Skeletal muscle tissue (tissue), 4 donors: ENCODE results near the gene PEX14. TPM values are rescaled to one million over a fixed set of nuclear protein-coding genes. Genes with fewer than 3 reads are reported as not detected.
"Not testable (repeated sequence)": the region's sequence is repeated elsewhere in the genome, so short reads cannot be mapped to it uniquely, and the experiment has no call there.

ENCODE experiments used
- H3K27ac ChIP-seq: one replicate; pipeline ENCODE4 v1.7.0; 2013; ENCODE audit warnings: mild to moderate bottlenecking, low read depth, low read length, inconsistent platforms
- H3K27me3 ChIP-seq, 3 donors: one replicate each; pipeline ENCODE4 v1.7.0; 2013; ENCODE audit warnings: low read length in 3 of 3; ENCODE audit not compliant: control insufficient read depth in 3 of 3, insufficient read depth in 3 of 3
- H3K36me3 ChIP-seq, 3 donors: one replicate each; pipeline ENCODE4 v1.7.0; 2013; ENCODE audit warnings: low read length in 3 of 3; ENCODE audit not compliant: control insufficient read depth in 3 of 3, insufficient read depth in 3 of 3
- H3K4me1 ChIP-seq, 3 donors: one replicate each; pipeline ENCODE4 v1.7.0; 2013; ENCODE audit warnings: low read length in 3 of 3, mild to moderate bottlenecking in 3 of 3; ENCODE audit not compliant: control insufficient read depth in 3 of 3, insufficient read depth in 3 of 3
- H3K4me3 ChIP-seq, 3 donors: one replicate each; pipeline ENCODE4 v1.7.0; 2013; ENCODE audit warnings: low read length in 3 of 3
- H3K9ac ChIP-seq, 3 donors: one replicate each; pipeline ENCODE4 v1.7.0; 2013; ENCODE audit warnings: low read length in 3 of 3, mild to moderate bottlenecking in 3 of 3, moderate library complexity in 2 of 3, low read depth in 1 of 3
- H3K9me3 ChIP-seq, 3 donors: one replicate each; pipeline ENCODE4 v1.7.0; 2013; ENCODE audit warnings: low read length in 3 of 3; ENCODE audit not compliant: control insufficient read depth in 3 of 3
- total RNA-seq: library from RNA; depleted of rRNA; stranded (reverse); fragments of >200 nt; gene quantifications from one replicate; pipeline ENCODE4 v1.2.3, GENCODE V29; 2014
- donor health status: Osteomylitis.

PEX14 gene
- total RNA-seq, 1 donor from 2014 or later, result 7.3 TPM

DNA sequence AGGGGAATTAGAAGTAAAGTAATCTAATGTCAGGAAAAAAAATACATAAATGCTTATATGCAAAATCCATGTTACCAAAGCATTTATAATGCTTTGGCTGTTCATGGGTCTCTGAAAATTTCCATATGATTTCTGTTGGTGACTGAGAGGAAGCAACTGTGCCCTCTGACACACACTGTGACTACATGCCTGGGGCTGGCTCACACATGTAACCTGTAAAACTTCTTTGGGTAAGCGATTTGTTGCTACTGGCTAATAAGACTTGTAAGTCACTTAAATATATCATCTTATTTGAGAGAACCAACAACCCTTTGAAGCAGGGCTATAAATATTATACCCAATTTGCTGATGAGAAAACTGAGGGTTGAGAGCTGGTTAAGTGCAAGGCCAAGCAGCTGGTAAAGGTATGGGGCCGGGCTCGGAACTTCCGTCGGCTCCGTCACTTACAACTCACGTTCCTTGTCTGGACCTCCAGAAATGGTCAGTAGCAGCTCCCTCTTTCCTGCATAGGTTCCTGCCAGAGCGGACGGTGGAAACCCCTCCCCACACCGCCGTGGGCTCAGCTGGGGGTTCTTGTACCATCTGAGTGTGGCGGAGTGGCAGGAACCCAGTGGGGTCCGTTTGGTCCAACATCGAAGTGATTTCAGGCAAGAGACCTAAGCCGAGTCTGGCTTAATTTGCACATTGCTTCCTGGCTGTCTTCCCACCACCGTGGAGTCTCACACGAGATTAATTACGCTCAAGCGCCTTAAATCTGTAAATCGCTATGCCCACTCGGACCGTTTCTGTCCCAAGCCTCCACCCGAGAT, 3.1 kb upstream of the PEX14 start:
- H3K36me3 ChIP-seq, result peaks cover 17 to 22% (median 22%) of the 10 kb centered on the region in 3 donors
- H3K9me3 ChIP-seq, result no peaks in the 10 kb centered on the region
- peaks cover 22 to 31% (median 24%) of the 10 kb centered on the region in 3 donors for H3K4me1 ChIP-seq
- H3K4me3 ChIP-seq, result peak overlapping the region; percentile 91 to 95 (median 93)
- H3K27ac ChIP-seq, result peak overlapping the region; percentile 39
- peak overlapping the region; percentile 73 to 87 (median 85) for H3K9ac ChIP-seq
- H3K27me3 ChIP-seq, result no peaks in the 10 kb centered on the region

DNA sequence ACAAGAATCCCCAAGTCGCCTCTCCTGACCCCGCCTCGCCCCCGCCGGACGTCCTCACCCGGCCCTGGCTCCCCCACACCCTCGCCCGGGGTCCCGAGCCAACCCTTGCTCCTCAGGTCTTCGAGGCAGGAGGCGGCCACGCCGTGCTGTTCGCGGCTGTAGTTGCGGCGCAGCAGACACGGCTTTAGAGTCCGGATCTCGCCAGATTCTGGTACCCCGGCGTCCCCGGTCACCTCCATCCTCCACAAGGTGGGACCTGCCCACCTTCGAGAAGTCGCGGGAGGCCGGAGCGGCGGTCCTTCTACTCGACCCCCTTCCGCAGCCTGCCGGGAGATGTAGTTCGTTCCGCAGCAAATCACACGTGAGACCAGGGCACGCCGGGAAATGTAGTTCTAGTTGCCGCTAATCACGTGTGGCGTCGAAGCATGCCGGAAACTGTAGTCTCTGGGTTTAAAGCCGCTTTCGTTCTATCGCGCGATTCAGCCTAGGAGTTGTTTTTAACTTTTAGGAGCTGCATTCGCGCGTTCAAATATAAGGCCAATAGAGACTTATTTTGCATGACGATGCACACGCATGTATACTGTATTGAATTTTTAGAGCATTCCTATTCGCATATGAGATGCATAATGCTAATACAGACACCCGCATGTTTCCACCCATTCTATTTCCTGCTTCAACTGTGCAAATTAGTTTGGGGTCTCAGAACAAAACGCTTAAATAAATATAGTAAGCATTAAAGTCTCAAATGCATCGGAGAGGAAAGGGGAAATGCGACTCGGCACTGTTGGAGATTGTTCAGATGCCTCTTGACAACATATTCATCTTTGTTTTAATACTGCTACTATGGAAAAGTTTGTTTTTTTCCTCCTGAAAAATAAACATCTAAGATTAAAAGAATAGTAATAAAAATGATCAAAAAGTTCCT, 2.3 kb upstream of the PEX14 start, which contains the start of gene DFFA:
DFFA (minus strand) TSS at position 310 of the 925 bp plus-strand sequence; CDS start at position 239, 71 bp downstream.
- peak within 1 kb of the TSS; percentile 39 for H3K27ac ChIP-seq
- peaks cover 22 to 34% (median 24%) of the 10 kb centered on the region in 3 donors for H3K4me1 ChIP-seq
- peak within 1 kb of the TSS; percentile 91 to 95 (median 93) for H3K4me3 ChIP-seq
- H3K9ac ChIP-seq, result peak within 1 kb of the TSS; percentile 73 to 87 (median 85)
- H3K9me3 ChIP-seq, result no peaks in the 10 kb centered on the region
- peaks cover 16 to 17% (median 16%) of the 10 kb centered on the region in 3 donors for H3K36me3 ChIP-seq
- no peaks in the 10 kb centered on the region for H3K27me3 ChIP-seq

DNA sequence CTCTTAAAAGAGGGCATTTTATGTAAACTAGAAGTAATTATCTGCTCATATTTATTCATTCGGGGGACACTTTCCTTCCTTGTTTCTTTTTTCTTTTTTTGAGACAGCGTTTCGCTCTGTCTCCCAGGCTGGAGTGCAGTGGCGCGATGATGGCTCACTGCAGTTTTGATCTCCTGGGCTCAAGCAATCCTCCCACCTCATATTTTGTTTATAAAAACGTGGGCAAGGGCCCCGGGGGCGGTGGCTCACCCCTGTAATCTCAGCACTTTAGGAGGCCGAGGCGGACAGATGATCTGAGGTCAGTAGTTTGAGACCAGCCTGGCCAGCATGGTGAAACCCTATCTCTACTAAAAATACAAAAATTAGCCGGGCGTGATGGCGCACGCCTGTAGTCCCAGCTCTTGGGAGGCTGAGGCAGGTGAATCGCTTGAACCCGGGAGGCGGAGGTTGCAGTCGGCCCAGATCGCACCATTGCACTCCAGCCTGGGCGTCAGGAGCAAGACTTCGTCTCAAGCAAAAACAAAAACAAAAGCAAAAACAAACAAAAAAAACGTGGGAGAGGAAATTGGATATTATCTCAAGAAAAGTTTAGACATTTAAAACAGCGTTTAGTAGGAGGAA, 1.5 kb upstream of the PEX14 start:
- peak overlapping the region in 1 of 3 donors; percentile 95 for H3K4me3 ChIP-seq
- no peaks in the 10 kb centered on the region for H3K27me3 ChIP-seq
- H3K27ac ChIP-seq, result no peak overlapping the region
- no peak overlapping the region for H3K9ac ChIP-seq
- peaks cover 22 to 34% (median 25%) of the 10 kb centered on the region in 3 donors for H3K4me1 ChIP-seq
- peaks cover 9 to 10% (median 10%) of the 10 kb centered on the region in 3 donors for H3K36me3 ChIP-seq
- H3K9me3 ChIP-seq, result no peaks in the 10 kb centered on the region

- peaks cover 22 to 34% (median 25%) of the 10 kb centered on the region in 3 donors for H3K4me1 ChIP-seq
- H3K9me3 ChIP-seq, H3K36me3 ChIP-seq, H3K27me3 ChIP-seq, H3K27ac ChIP-seq: not testable (repeated sequence)
- peak overlapping the region; percentile 88 to 94 (median 90) for H3K4me3 ChIP-seq
- peak overlapping the region in 1 of 3 donors; percentile 90 for H3K9ac ChIP-seq
Observed at GRCh38 chr1:10474309-10474612, 489 bp upstream of the PEX14 start.

DNA sequence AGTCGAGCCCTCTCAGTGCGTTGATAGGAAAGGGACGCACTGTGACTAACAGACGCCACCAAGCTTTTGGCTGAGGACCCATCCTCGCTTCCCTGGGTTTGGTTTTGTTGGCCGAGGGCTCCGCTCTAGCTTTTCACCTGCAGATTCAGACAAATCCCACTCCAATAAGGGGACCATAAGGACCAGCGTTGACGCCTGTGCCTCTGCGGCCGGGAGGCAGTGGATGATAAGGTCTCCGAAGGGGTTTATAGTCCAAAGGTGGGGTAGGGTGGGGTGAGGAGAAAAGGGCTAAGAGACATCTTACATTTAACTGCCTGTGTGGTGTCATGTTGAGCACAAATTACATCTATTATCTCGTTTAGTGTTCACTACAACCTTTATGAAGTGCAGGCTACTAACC, 760 bp downstream of the PEX14 start:
- H3K27ac ChIP-seq, result peak overlapping the region; percentile 28
- no peaks in the 10 kb centered on the region for H3K27me3 ChIP-seq
- H3K9me3 ChIP-seq, result no peaks in the 10 kb centered on the region
- H3K4me3 ChIP-seq, result peak overlapping the region; percentile 88 to 94 (median 90)
- no peaks in the 10 kb centered on the region for H3K36me3 ChIP-seq
- peak overlapping the region; percentile 85 to 90 (median 86) for H3K9ac ChIP-seq
- peaks cover 22 to 34% (median 25%) of the 10 kb centered on the region in 3 donors for H3K4me1 ChIP-seq

- H3K27me3 ChIP-seq, result no peaks in the 10 kb centered on the region
- peaks cover 12 to 20% (median 16%) of the 10 kb centered on the region in 3 donors for H3K4me1 ChIP-seq
- H3K4me3 ChIP-seq, result no peak overlapping the region
- H3K9ac ChIP-seq, result no peak overlapping the region
- no peaks in the 10 kb centered on the region for H3K9me3 ChIP-seq
- no peaks in the 10 kb centered on the region for H3K36me3 ChIP-seq
- no peak overlapping the region for H3K27ac ChIP-seq
Observed at GRCh38 chr1:10479296-10479695, 4.5 kb downstream of the PEX14 start.

GRCh38 chr1:10480614-10481013, 5.9 kb downstream of the PEX14 start:
- no peak overlapping the region for H3K27ac ChIP-seq
- no peak overlapping the region for H3K4me3 ChIP-seq
- H3K9ac ChIP-seq, result no peak overlapping the region
- no peaks in the 10 kb centered on the region for H3K27me3 ChIP-seq
- peaks cover 8 to 17% (median 11%) of the 10 kb centered on the region in 3 donors for H3K4me1 ChIP-seq
- H3K9me3 ChIP-seq, result no peaks in the 10 kb centered on the region
- peaks cover 0 to 2% (median 0%) of the 10 kb centered on the region in 3 donors for H3K36me3 ChIP-seq

- Histone ChIP-seq H3K27me3 (no peaks in the 10 kb centered on the region), H3K4me3 (no peak overlapping the region), H3K36me3 (peaks cover 0 to 4% (median 2%) of the 10 kb centered on the region in 3 donors), H3K27ac (no peak overlapping the region), H3K9ac (no peak overlapping the region), H3K9me3 (no peaks in the 10 kb centered on the region), H3K4me1 (peaks cover 0 to 4% (median 0%) of the 10 kb centered on the region in 3 donors)
Observed at GRCh38 chr1:10484521-10484920, 9.8 kb downstream of the PEX14 start.

DNA sequence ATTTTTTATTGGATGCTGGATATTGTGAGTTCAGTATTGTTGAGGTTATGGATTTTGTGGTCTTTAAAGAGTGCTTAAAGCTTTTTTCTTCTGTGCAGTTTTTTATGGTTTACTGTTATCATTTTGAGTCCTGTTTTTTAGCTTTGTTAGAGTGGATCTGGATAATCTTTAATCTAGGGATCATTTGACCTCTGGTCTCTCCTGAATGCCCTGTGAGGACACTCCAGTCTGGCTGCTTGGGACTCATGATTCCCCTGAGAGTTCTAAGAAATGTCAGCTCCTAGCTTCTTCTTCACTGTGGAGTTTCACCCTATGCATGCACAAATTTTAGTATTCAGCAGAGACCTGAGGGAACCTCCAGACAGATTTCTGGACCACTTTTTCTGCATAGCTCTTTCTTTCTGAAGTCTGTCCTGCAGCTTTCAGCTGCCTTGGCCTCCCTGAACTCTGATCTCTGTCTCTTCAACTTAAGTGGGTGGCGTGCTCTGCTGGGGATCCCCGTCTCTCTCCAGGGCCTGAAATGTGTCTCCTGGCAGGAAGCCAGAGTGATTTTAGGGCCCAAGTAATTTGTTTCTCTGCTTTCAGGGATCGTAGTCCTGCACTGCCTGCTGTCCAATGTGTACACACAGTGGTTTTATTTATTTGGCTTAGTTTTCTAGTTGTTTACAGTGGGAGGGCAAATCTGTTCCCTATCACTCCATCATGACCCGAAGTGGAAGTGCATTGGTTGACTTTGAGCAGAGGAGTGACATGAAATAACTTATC, 14.7 kb downstream of the PEX14 start:
- Histone ChIP-seq H3K4me3 (no peak overlapping the region), H3K4me1 (peaks cover under 1 to 3% (median 2%) of the 10 kb centered on the region in 3 donors), H3K36me3 (peaks cover 0 to 4% (median under 1%) of the 10 kb centered on the region in 3 donors), H3K27me3 (no peaks in the 10 kb centered on the region), H3K27ac (no peak overlapping the region), H3K9ac (no peak overlapping the region), H3K9me3 (no peaks in the 10 kb centered on the region)
